Fibroblast of skin of right biceps (primary cell): ENCODE measurements around the gene ECSCR.
A peak's percentile ranks its signal among the peaks of the same experiment; 100 is the strongest.
"Not testable (repeated sequence)": the region's sequence is repeated elsewhere in the genome, so short reads cannot be mapped to it uniquely, and the experiment has no call there.

Experiments
- DNase-seq: peaks from one replicate; pipeline ENCODE4 v3.0.0-alpha.2; 2013

ECSCR gene

GRCh38 chr5:139462586-139463276 lies at the start of gene ECSCR:
ECSCR (minus strand) TSS chr5:139462743; CDS start chr5:139462670, 73 bp downstream.
- DNase-seq, result no peak

GRCh38 chr5:139504722-139505121 lies 42.2 kb upstream of the ECSCR start:
- not testable (repeated sequence) for DNase-seq

GRCh38 chr5:139503879-139504278 lies 41.3 kb upstream of the ECSCR start:
- DNase-seq, result not testable (repeated sequence)

GRCh38 chr5:139503036-139503817 lies 40.7 kb upstream of the ECSCR start:
- not testable (repeated sequence) for DNase-seq

GRCh38 chr5:139501381-139501780 lies 38.8 kb upstream of the ECSCR start:
- no peak for DNase-seq

- peak; percentile 66 for DNase-seq
These were observed 33.3 kb upstream of the ECSCR start for GRCh38 chr5:139495638-139496435.

GRCh38 chr5:139494832-139495231 lies 32.3 kb upstream of the ECSCR start:
- DNase-seq, result peak; percentile 88

GRCh38 chr5:139494256-139494655 lies 31.7 kb upstream of the ECSCR start:
- DNase-seq, result no peak

- DNase-seq, result peak; percentile 61
These were observed 30.2 kb upstream of the ECSCR start for GRCh38 chr5:139492700-139493192.

GRCh38 chr5:139488260-139488659 lies 25.7 kb upstream of the ECSCR start:
- no peak for DNase-seq

- DNase-seq, result no peak
These were observed 23.7 kb upstream of the ECSCR start for GRCh38 chr5:139486201-139486600.

- not testable (repeated sequence) for DNase-seq
These were observed 20.3 kb upstream of the ECSCR start for GRCh38 chr5:139482890-139483208.

GRCh38 chr5:139482050-139482889 lies 19.7 kb upstream of the ECSCR start, which contains the start of gene STING1:
STING1 (minus strand) TSS chr5:139482758; CDS start chr5:139481704, 1,054 bp downstream.
- DNase-seq, result peak; percentile 99

- no peak for DNase-seq
These were observed 19.1 kb upstream of the ECSCR start for GRCh38 chr5:139481580-139482049.

GRCh38 chr5:139481122-139481533 lies 18.6 kb upstream of the ECSCR start:
- no peak for DNase-seq

- DNase-seq, result not testable (repeated sequence)
These were observed 17.2 kb upstream of the ECSCR start for GRCh38 chr5:139479729-139480128.

GRCh38 chr5:139478657-139479423 lies 16.3 kb upstream of the ECSCR start:
- DNase-seq, result not testable (repeated sequence)

- DNase-seq, result no peak
These were observed 13.5 kb upstream of the ECSCR start for GRCh38 chr5:139475865-139476617.

GRCh38 chr5:139474890-139475791 lies 12.6 kb upstream of the ECSCR start:
- DNase-seq, result peak; percentile 81
